ENCODE data around the gene TPD52L1. TPM values are rescaled to one million over a fixed set of nuclear protein-coding genes. Genes with fewer than 3 reads are reported as not detected.

Gene TPD52L1
- total and polyA plus RNA-seq, 2 of the 4 experiments (the other 2 are of a cell fraction): 10.2 to 13.5 TPM

DNA sequence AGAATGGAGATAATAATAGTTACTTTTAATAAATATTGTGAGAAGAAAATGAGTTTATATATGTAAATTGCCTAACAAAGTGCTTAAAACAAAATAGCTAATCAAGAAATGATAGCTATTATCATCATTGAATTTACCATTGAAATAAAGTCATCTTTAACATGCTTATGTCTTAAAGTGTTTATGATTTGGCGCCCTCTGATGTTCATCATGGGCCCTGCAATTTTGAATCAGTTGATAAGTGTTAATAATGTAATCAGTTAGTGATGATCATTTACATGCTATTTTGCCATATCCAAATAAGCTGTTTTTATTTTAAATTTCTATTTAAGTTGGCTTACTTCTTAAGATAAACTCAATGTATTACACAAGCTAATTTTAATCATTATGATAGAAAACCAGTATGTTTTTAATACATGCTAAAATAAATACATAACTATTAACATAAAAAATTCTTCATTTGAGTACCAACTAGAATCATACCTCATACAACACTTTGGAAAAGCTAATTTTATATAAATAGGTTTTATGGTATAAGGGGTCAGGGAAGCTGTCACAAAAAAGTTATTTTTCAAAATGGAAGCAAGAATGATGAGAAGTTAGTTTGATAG, 39.2 kb upstream of the TPD52L1 start:
- no peak overlapping the region for H4K8ac ChIP-seq (ENCODE audit: low read depth in 2 of 2, low read length in 2 of 2)
- peaks cover 16% of the 10 kb centered on the region for H3K9me3 ChIP-seq (ENCODE audit: control insufficient read depth, insufficient read depth, low read length)
- CTCF ChIA-PET: interaction anchor here (0.6 to 1.6 kb wide), 24 partner anchors 8 to 491 kb away, joined by 3 to 14 read pairs (median 3); no protein-coding TSS in a partner anchor
- dilution Hi-C loops (cut with HindIII; ENCODE audit: low sequenced_read_pairs, unreplicated experiment): no loop called here
- H3K4me2 ChIP-seq (ENCODE audit: low read depth, low read length): no peak overlapping the region
- no peaks in the 10 kb centered on the region for H4K20me1 ChIP-seq (ENCODE audit: insufficient read depth, low read length)
- WGBS, 2 experiments (ENCODE audit: extremely low coverage in 2 of 2, insufficient read length in 1 of 2): no CpG with 5 or more reads among the region's 1 CpG
- no peak overlapping the region for H3K4me3 ChIP-seq (ENCODE audit: insufficient read depth, low read depth, low read length)
- H3K27ac ChIP-seq (ENCODE audit: insufficient read depth, low read length): no peak overlapping the region
- H3K14ac ChIP-seq (replicated peaks; ENCODE audit: low read depth, low read length): no peak overlapping the region
- H3K9me1 ChIP-seq (ENCODE audit: insufficient read depth, low read length): no peaks in the 10 kb centered on the region
- no peak overlapping the region for H2BK20ac ChIP-seq (ENCODE audit: low read depth, low read length)
- H3K56ac ChIP-seq (ENCODE audit: extremely low read depth, insufficient read depth, low read length): no peak overlapping the region
- H3K27me3 ChIP-seq (ENCODE audit: control insufficient read depth, insufficient read depth, low read length): no peaks in the 10 kb centered on the region
- no peak overlapping the region for H2AK5ac ChIP-seq (ENCODE audit: low read depth, low read length)
- H3K4me1 ChIP-seq (ENCODE audit: control insufficient read depth, insufficient read depth, low read length): no peaks in the 10 kb centered on the region
- no peak overlapping the region for H4K91ac ChIP-seq (ENCODE audit: insufficient read depth, low read depth, low read length)
- in situ Hi-C loops (cut with MboI; ENCODE audit: low sequenced_read_pairs): loop anchor here (5.0 to 25.0 kb wide), 2 partner anchors 152 to 242 kb away; partner anchors contain the start of gene RNF217
- H2BK120ac ChIP-seq (ENCODE audit: low read depth, low read length): no peak overlapping the region
- DNase-seq: peak; percentile 61
- H4K5ac ChIP-seq (ENCODE audit: low read depth, low read length): no peak overlapping the region
- H3K18ac ChIP-seq (ENCODE audit: low read depth, low read length): no peak overlapping the region
- no peak overlapping the region for H2AFZ ChIP-seq (replicated peaks; ENCODE audit: low read length, poor library complexity)
- H3K36me3 ChIP-seq (ENCODE audit: control insufficient read depth, insufficient read depth, low read length): no peaks in the 10 kb centered on the region
- ATAC-seq (ENCODE audit: low read depth): peak; percentile 51; the same call in 1 of the 2 replicates
- no peak overlapping the region for H2AK9ac ChIP-seq (replicated peaks; ENCODE audit: low read depth, low read length, poor library complexity)
- POLR2A ChIA-PET (ENCODE audit: unreplicated experiment): interaction anchor here (1.0 kb wide), 1 partner anchor 151 kb away, joined by 3 read pairs; no protein-coding TSS in a partner anchor
- intact Hi-C loops (cut with micrococcal nuclease): loop anchor here (1.0 kb wide), 2 partner anchors 151 to 243 kb away; no protein-coding TSS in a partner anchor
- no peak overlapping the region for H3K4ac ChIP-seq (ENCODE audit: low read depth, low read length)
- no peaks in the 10 kb centered on the region for H3K79me1 ChIP-seq (ENCODE audit: low read depth in 1 of 2, low read length in 2 of 2)
- BruUV-seq (replicated peaks): no TSS peak
- H3K9ac ChIP-seq (ENCODE audit: low read depth, low read length): no peak overlapping the region
- H3K23ac ChIP-seq (ENCODE audit: low read depth, low read length): no peak overlapping the region
- TF ChIP-seq POLR2A (IDR thresholded peaks at IDR 0.05; ENCODE audit: low read depth, low read length) (no peak), SMC3 (IDR thresholded peaks at IDR 0.05; ENCODE audit: low read depth, low read length) (peak; percentile 93), RAD21 (IDR thresholded peaks at IDR 0.05; ENCODE audit: low read length) (peak; percentile 88)
- TF ChIP-seq, protein P1, sequence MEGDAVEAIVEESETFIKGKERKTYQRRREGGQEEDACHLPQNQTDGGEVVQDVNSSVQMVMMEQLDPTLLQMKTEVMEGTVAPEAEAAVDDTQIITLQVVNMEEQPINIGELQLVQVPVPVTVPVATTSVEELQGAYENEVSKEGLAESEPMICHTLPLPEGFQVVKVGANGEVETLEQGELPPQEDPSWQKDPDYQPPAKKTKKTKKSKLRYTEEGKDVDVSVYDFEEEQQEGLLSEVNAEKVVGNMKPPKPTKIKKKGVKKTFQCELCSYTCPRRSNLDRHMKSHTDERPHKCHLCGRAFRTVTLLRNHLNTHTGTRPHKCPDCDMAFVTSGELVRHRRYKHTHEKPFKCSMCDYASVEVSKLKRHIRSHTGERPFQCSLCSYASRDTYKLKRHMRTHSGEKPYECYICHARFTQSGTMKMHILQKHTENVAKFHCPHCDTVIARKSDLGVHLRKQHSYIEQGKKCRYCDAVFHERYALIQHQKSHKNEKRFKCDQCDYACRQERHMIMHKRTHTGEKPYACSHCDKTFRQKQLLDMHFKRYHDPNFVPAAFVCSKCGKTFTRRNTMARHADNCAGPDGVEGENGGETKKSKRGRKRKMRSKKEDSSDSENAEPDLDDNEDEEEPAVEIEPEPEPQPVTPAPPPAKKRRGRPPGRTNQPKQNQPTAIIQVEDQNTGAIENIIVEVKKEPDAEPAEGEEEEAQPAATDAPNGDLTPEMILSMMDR (conservative IDR thresholded peaks at IDR 0.05; ENCODE audit: low read depth, low read length): peak; percentile 89
- H2BK15ac ChIP-seq (ENCODE audit: low read depth, low read length): no peak overlapping the region
- H2BK5ac ChIP-seq (ENCODE audit: low read depth, low read length, poor library complexity, severe bottlenecking): no peak overlapping the region

Data from IMR-90 (cell line).